Measurements from ENCODE around the gene MAGI3.
"Not testable (repeated sequence)": the region's sequence is repeated elsewhere in the genome, so short reads cannot be mapped to it uniquely, and the experiment has no call there.

Gene MAGI3

DNA sequence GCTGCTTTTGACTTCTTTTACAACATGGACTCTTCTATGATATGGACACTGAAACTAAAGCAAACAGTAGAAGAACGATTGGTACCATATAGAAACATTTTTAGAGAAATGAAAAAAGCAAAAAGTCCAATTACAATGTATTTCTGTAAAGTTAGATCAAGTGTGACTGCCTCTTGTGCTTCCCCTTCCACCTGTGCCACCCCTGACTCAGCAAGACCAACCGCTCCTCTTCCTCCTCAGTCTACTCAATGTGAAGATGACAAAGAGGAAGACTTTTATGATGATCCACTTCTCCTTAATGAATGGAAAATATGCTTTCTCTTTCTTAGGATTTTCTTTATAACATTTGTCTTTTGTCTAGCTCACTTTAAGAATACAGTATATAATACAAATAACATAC lies 302.0 kb downstream of the MAGI3 start:
- DNase-seq (ENCODE audit: low read depth) = no peak

DNA sequence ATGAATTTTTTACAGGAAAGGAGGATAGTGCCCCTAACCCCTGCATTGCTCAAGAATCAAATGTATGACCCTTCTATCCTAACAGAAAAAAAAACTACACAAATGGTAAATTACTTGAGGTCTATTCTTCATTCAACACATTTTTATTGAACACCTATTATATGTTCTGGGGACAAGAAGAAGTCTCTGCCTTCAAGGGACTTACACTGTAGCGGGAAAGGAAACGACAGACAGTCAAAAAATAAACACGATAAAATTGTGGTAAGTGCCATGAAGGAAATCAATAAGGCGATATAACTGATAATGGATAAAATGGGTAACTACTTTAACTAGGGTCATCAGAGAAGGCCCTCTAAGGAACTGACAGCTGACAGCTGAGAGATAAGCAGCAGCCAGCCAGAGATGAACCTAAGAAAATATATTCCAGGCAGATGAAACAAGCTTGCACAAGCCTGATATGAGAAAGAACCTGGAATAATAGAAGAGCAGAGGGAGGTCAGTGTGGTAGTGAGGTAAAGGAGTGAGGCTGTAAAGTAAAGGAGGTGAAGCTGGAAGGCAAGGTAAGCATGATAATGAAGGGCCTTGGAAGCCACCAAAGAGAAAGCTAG lies 302.6 kb downstream of the MAGI3 start:
- DNase-seq (ENCODE audit: low read depth) = no peak

DNA sequence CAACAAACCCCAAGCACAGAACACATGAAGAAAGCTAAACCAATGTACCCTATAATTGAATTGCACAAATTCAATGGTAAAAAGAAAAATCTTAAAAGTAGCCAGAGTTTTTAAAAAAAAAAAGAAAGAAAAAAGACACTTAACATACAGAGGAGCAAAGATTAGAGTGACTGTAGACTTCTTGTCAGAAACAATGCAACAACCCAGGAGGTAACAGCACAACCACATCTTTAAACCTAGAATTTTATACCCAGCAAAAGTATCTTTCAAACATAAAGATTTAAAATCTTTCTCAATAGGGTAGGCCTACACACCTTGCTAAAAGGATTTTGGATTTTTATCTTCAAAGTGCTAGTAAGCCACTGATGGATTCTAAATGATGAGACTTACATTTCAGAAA lies 304.6 kb downstream of the MAGI3 start:
- DNase-seq (ENCODE audit: low read depth) = no peak

DNA sequence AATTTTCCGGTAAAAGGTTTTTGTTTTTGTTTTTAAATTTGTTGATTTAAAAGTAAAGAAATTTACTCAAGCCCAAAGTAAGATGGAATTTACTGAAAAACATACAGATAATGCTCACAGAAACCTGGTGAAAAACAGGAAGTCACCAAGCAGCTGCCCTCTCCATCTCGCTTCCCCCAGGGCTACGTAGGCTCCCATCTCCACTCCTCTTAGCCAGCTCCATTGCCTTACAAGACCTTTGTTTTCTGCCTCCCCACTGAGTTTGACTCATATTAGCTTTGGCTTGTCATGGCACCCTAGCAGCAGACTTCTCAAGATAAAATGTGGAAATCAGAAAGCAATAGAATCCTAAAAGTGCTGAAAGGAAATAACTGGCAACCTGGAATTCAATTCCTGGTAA lies 311.1 kb downstream of the MAGI3 start:
- DNase-seq (ENCODE audit: low read depth) = no peak

DNA sequence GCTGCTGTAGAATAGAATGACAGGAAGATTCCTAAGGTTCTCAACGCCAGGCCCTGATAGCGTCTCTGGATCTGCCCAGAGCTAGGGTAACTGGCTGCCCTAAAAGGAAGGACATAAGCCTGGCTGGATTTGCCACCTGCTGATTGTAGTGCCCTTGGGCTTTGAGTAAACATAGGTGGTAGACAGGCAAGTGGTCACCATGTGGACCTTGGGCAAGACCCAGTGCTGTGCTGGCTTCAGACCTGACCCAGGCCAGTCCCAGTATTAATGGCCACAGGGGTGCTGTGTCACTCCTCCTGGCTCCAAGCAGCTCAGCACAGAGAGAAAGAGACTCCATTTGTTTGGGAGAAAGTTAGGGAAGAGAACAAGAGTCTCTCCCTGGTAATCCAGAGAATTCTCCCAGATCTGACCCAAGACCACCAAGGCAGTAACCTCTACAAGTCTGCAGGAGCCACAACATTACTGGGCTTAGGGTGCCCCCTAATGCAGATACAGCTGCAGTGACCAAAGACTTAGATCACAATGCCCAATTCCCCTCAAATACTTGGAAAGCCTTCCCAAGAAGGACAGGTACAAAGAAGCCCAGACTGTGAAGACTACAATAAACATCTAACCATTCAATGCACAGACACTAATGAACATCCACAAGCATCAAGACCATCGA lies 324.4 kb downstream of the MAGI3 start:
- DNase-seq (ENCODE audit: low read depth) = no peak

DNA sequence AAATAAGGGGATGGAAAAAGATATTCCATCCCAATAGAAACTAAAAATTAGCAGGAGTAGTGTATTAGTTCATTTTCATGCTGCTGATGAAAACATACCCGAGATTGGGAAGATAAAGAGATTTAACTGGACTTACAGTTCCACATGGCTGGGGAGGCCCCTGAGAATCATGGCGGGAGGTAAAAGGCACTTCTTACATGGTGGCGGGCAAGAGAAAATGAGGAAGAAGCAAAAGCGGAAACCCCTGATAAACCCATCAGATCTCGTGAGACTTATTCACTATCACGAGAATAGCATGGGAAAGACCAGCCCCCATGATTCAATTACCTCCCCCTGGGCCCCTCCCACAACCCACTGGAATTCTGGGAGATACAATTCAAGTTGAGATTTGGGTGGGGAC lies 327.2 kb downstream of the MAGI3 start:
- DNase-seq (ENCODE audit: low read depth) = not testable (repeated sequence)

DNA sequence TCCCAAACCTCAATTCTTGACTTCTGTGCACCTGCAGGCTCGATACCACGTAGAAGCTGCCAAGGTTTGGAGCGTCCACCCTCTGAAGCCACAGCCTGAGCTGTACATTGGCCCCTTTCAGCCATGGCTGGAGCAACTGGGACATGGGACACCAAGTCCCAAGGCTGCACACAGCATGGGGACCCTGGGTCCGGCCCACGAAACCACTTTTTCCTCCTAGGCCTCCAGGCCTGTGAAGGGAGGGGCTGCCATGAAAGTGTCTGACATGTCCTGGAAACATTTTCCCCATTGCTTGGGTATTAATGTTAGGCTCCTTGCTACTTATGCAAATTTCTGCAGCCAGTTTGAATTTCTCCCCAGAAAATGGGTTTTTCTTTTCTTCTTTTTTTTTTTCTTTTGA lies 328.3 kb downstream of the MAGI3 start:
- not testable (repeated sequence) for DNase-seq (ENCODE audit: low read depth)

DNA sequence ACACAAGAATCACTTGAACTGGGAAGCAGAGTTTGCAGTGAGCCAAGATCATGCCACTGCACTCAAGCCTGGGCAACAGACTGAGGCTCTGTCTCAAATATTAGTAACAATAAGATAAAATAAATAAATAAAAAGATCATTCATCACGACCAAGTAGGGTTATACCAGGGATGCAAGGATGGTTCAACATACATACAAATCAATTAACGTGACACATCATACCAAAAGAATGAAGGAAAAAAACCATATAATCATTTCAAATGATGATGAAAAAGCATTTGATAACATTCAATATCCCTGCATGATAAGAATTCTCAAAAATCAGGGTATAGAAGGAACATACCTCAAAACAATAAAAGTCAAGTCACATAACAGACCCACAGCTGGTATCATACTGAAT lies 330.7 kb downstream of the MAGI3 start:
- DNase-seq (ENCODE audit: low read depth) = no peak

DNA sequence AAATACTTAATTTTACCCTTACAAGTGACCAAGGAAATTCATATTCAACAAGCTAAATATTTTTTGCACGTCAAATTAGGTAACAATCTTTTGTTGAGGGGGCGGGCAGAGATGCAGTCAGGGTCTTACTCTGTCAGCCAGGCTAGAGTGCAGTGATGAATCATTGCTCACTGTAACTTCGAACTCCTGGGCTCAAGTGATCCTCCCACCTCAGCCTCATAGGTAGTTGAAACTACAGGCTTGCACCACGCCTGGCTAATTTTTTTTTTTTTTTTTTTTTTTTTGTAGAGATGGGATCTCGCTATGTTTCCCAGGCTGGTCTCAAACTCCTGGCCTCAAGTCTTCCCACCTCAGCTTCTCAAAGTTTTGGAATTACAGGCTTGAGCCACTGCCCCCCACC lies 342.5 kb downstream of the MAGI3 start:
- no peak for DNase-seq (ENCODE audit: low read depth)

DNA sequence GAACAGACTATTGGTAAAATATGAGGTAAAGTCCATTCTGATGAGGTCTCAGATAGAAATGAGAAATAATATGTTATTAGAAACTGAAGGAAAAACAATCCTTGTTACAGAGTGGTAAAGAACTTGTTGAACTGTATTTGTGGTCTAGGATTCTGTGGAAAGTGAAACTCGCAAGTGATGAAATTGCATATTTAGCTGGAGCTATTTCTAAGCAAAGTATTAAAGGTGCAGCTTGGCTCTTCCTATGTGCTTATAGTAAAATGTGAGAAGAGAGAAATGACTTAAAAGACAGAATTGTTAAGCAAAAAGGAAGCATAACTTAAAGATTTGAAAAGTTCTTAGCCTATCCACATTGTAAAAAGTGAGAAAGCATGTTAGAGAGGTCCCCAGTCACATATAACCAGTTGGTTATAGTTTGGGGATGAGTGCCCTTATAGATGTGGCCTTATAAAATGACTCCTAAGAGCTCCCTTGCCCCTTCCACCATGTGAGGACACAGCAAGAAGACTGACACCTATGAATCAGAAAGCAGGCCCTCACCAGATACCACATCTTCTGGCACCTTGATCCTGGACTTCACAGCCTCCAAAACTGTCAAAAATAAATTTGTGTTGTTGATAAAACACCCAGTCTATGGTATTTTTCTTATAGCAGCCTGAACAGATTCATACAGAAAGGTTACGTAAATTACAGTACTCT lies 344.2 kb downstream of the MAGI3 start:
- no peak for DNase-seq (ENCODE audit: low read depth)
